HG03520 (cell line): Measurements from ENCODE around the gene CSKMT.
"Not testable (repeated sequence)": the region's sequence is repeated elsewhere in the genome, so short reads cannot be mapped to it uniquely, and the experiment has no call there.

Source experiments
- ATAC-seq: cut with Tn5 transposase; IDR thresholded peaks from one replicate; pipeline ENCODE4 v1.9.1; 2021; ENCODE audit warnings: mild to moderate bottlenecking, moderate library complexity; ENCODE audit not compliant: unreplicated experiment

Gene CSKMT

GRCh38 chr11:62654297-62654696 lies 10.8 kb upstream of the CSKMT start:
- ATAC-seq: no peak

GRCh38 chr11:62656796-62657429 lies 8.2 kb upstream of the CSKMT start:
- ATAC-seq: no peak

GRCh38 chr11:62664405-62665074 lies 572 bp upstream of the CSKMT start:
- ATAC-seq: peak; percentile 22

- peak; percentile 22 for ATAC-seq
Observed at GRCh38 chr11:62665599-62666258, 617 bp downstream of the CSKMT start.

GRCh38 chr11:62666259-62666926 lies 1.3 kb downstream of the CSKMT start:
- no peak for ATAC-seq

- ATAC-seq: no peak
Observed at GRCh38 chr11:62667460-62667859, 2.3 kb downstream of the CSKMT start.

GRCh38 chr11:62669420-62670161 lies 4.5 kb downstream of the CSKMT start:
- ATAC-seq: no peak

DNA sequence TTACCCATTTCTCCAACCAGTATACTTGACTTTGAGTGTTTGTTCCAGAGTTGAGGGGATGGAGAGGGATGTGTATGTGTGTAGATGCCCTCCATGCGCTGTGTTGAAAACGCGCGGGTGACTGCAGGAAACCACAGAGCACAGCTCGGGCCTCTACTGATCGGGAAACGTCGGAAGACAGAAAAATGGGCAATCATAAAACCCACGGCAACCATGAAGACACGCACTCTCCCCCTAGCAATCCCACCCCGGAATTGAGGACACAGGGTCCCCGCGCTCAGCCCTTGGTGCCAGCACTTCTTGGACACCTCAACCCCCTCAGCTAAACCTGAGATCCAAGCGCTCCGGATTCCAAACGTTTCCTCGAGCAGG lies 6.1 kb downstream of the CSKMT start:
- ATAC-seq: no peak

DNA sequence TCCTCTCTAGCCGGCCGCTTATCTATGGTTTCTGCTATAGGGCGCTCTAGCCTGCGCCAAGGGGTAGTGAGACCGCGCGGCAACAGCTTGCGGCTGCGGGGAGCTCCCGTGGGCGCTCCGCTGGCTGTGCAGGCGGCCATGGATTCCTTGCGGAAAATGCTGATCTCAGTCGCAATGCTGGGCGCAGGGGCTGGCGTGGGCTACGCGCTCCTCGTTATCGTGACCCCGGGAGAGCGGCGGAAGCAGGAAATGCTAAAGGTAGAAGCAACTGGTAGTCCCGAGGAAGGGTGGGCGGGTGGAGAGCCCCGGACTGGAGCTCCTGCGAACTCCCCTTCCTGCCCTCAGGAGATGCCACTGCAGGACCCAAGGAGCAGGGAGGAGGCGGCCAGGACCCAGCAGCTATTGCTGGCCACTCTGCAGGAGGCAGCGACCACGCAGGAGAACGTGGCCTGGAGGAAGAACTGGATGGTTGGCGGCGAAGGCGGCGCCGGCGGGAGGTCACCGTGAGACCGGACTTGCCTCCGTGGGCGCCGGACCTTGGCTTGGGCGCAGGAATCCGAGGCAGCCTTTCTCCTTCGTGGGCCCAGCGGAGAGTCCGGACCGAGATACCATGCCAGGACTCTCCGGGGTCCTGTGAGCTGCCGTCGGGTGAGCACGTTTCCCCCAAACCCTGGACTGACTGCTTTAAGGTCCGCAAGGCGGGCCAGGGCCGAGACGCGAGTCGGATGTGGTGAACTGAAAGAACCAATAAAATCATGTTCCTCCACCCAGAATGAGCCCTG lies 6.7 kb downstream of the CSKMT start, which contains the start of the genes LBHD1 and UQCC3:
LBHD1 (minus strand) TSS at position 660 of the 782 bp plus-strand sequence. CDS start 2,236 bp downstream, outside the sequence.
UQCC3 (plus strand) TSS at position 66 of the 782 bp plus-strand sequence; CDS start at position 139, 73 bp downstream.
- peak; percentile 56 for ATAC-seq

DNA sequence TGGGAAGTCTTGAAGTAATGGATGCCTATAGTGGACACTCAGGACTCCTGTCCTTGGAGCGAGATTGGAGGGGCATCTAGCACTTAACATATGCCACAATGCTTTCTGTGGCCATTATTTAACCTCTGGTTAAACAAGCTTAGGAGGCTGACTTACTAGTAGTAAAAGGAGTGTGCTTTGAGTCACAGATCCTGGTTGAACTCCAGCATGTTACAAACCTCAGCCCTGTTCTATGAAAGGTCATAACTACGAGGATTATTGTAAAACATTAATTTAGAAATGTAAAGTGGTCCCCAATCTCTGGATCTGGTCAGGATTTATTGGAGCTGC lies 8.0 kb downstream of the CSKMT start:
- ATAC-seq: no peak

GRCh38 chr11:62675415-62675814 lies 10.3 kb downstream of the CSKMT start:
- ATAC-seq: not testable (repeated sequence)

GRCh38 chr11:62676698-62677097 lies 11.6 kb downstream of the CSKMT start:
- no peak for ATAC-seq

- no peak for ATAC-seq
Observed at GRCh38 chr11:62677156-62677555, 12.0 kb downstream of the CSKMT start.

- no peak for ATAC-seq
Observed at GRCh38 chr11:62677714-62678113, 12.6 kb downstream of the CSKMT start.

- no peak for ATAC-seq
Observed at GRCh38 chr11:62678433-62678769, 13.3 kb downstream of the CSKMT start.

DNA sequence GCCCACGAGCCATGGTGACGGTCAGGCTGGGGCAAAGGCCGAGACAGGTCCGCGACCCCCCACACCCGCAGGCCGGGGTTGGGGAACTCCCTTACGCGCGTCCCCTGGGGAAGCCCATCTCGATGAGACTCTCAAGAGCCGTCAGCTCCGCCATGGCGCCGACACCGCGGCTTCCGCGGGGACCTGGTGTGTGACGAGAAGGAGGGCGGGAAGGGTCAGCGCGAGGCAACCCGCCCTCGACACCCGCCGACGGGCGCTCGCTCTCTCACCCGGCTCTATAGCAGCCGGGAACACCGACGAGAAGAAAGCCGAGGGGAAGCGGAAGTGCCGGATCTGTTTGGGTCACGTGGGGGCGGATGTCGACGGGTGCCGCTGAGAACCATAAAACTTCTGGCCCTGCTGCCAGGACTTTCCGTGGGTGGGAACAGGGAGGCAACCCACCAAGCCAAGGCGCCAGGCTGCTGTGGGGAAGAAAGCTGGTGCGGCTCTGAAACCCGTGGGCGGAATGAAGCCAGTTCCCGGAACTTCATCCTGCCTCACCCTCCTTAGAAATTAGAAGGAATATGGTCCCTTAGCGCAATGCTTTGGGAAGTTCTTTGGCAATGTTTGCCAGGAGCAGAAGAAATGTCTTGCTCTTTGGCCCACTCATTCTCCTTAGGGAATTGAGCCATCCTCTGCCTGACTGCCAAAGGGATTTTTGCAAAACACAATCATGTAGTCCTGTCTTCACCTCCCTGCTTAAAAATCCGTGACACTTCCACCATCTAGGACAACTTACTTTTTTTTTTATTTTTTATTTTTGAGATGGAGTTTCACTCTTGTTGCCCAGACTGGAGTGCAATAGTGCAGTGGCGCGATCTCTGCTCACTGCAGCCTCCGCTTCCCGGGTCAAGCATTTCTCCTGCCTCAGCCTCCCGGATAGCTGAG lies 13.9 kb downstream of the CSKMT start, which contains the start of gene UBXN1:
UBXN1 (minus strand) TSS at position 304 of the 927 bp plus-strand sequence; CDS start at position 154, 150 bp downstream.
- ATAC-seq: peak; percentile 51

GRCh38 chr11:62680825-62681240 lies 15.7 kb downstream of the CSKMT start:
- peak; percentile 50 for ATAC-seq

- no peak for ATAC-seq
Observed at GRCh38 chr11:62682518-62682917, 17.4 kb downstream of the CSKMT start.
